Measurements from ENCODE around the gene EPB41. TPM values are rescaled to one million over a fixed set of nuclear protein-coding genes. Genes with fewer than 3 reads are reported as not detected.

EPB41 gene
- total and polyA plus RNA-seq, 2 of the 8 experiments (the other 6 are each of a cell fraction or from before 2014, with no cell fraction given): 36.7 to 109 TPM

- TF ChIP-seq CHD7 (IDR thresholded peaks at IDR 0.05; ENCODE audit: insufficient replicate concordance, low read length) (no peak), KDM4A (IDR thresholded peaks at IDR 0.05; ENCODE audit: low read depth, low read length, severe bottlenecking) (no peak), POLR2AphosphoS5 (IDR thresholded peaks at IDR 0.05; ENCODE audit: low read depth, low read length) (no peak), E2F6 (IDR thresholded peaks at IDR 0.05) (no peak), FOSL1 (IDR thresholded peaks at IDR 0.05; ENCODE audit: insufficient read depth, low read depth, low read length) (no peak), GABPA (IDR thresholded peaks at IDR 0.05; ENCODE audit: borderline replicate concordance, insufficient read depth, low read length) (no peak), BACH1 (IDR thresholded peaks at IDR 0.05; ENCODE audit: low read length) (no peak), ASH2L (IDR thresholded peaks at IDR 0.05; ENCODE audit: low read length) (no peak), RBBP5 (IDR thresholded peaks at IDR 0.05; ENCODE audit: borderline replicate concordance, low read depth, low read length) (no peak), HDAC2 (IDR thresholded peaks at IDR 0.05; ENCODE audit: borderline replicate concordance in 1 of 2, low read depth in 2 of 2, low read length in 2 of 2) (no peak)
Measured at GRCh38 chr1:28894785-28895184, 19.6 kb upstream of the EPB41 start (continued).
